ENCODE results near the gene SATB1. TPM values are rescaled to one million over a fixed set of nuclear protein-coding genes. Genes with fewer than 3 reads are reported as not detected.
A peak's percentile ranks its signal among the peaks of the same experiment; 100 is the strongest.

Gene SATB1
- total and polyA plus RNA-seq, 8 donors, result 7.7 to 168 (median 54.5) TPM

GRCh38 chr3:18419232-18419631 is 5.9 kb downstream of the SATB1 start:
- Histone ChIP-seq H3K27me3 (no peaks in the 10 kb centered on the region), H3K4me3 (no peak overlapping the region), H3K36me3 (peaks cover 8 to 45% (median 41%) of the 10 kb centered on the region in 4 donors), H3K9me3 (no peaks in the 10 kb centered on the region), H3K4me1 (peaks cover 5 to 40% (median 23%) of the 10 kb centered on the region in 4 donors), H3K27ac (peak overlapping the region in 1 of 5 donors; percentile 30)
- TF ChIP-seq CTCF (IDR thresholded peaks at IDR 0.05), result no peak
- TF ChIP-seq POLR2A (IDR thresholded peaks at IDR 0.05), result no peak
- TF ChIP-seq POLR2AphosphoS5 (IDR thresholded peaks at IDR 0.05), result no peak
- TF ChIP-seq EP300 (IDR thresholded peaks at IDR 0.05), result no peak
- WGBS, 5 donors, result 41 to 56% (median 52%) methylated on average over 4 of the region's 4 CpGs
- DNase-seq, result peak in 1 of 2 donors; percentile 37
- intact Hi-C loops (cut with DNase I; ENCODE audit: low total_unique reads), result no loop called here

- TF ChIP-seq POLR2A (IDR thresholded peaks at IDR 0.05) (no peak), EP300 (IDR thresholded peaks at IDR 0.05) (no peak), POLR2AphosphoS5 (IDR thresholded peaks at IDR 0.05) (no peak), CTCF (IDR thresholded peaks at IDR 0.05) (no peak)
- Histone ChIP-seq H3K27ac (no peak overlapping the region), H3K36me3 (peaks cover 8 to 56% (median 49%) of the 10 kb centered on the region in 4 donors), H3K4me1 (peaks cover 3 to 38% (median 18%) of the 10 kb centered on the region in 4 donors), H3K9me3 (no peaks in the 10 kb centered on the region), H3K27me3 (no peaks in the 10 kb centered on the region), H3K4me3 (no peak overlapping the region)
- no peak for DNase-seq
- intact Hi-C loops (cut with DNase I; ENCODE audit: low total_unique reads), result no loop called here
- WGBS, 5 donors, result 87 to 91% (median 87%) methylated on average over 10 of the region's 10 CpGs
These were observed 7.1 kb downstream of the SATB1 start for GRCh38 chr3:18417904-18418572.

GRCh38 chr3:18416332-18416731 is 8.8 kb downstream of the SATB1 start:
- no peak for TF ChIP-seq POLR2A (IDR thresholded peaks at IDR 0.05)
- no peak for TF ChIP-seq EP300 (IDR thresholded peaks at IDR 0.05)
- no peak for TF ChIP-seq CTCF (IDR thresholded peaks at IDR 0.05)
- no peak for TF ChIP-seq POLR2AphosphoS5 (IDR thresholded peaks at IDR 0.05)
- H3K36me3 ChIP-seq, result peaks cover 8 to 68% (median 59%) of the 10 kb centered on the region in 4 donors
- H3K27me3 ChIP-seq, result no peaks in the 10 kb centered on the region
- H3K4me3 ChIP-seq, result no peak overlapping the region
- H3K27ac ChIP-seq, result no peak overlapping the region
- H3K4me1 ChIP-seq, result peaks cover 0 to 26% (median 9%) of the 10 kb centered on the region in 4 donors
- DNase-seq, result no peak
- WGBS, 5 donors, result 64 to 84% (median 70%) methylated on average over 3 of the region's 3 CpGs
- intact Hi-C loops (cut with DNase I; ENCODE audit: low total_unique reads), result no loop called here
- H3K9me3 ChIP-seq, result no peaks in the 10 kb centered on the region

GRCh38 chr3:18415839-18416238 is 9.3 kb downstream of the SATB1 start:
- Histone ChIP-seq H3K27me3 (no peaks in the 10 kb centered on the region), H3K27ac (no peak overlapping the region), H3K9me3 (no peaks in the 10 kb centered on the region), H3K4me1 (peaks cover 0 to 26% (median 9%) of the 10 kb centered on the region in 4 donors), H3K36me3 (peaks cover 8 to 70% (median 60%) of the 10 kb centered on the region in 4 donors), H3K4me3 (no peak overlapping the region)
- intact Hi-C loops (cut with DNase I; ENCODE audit: low total_unique reads), result no loop called here
- WGBS, 5 donors, result 81 to 92% (median 89%) methylated on average over 3 of the region's 3 CpGs
- DNase-seq, result no peak
- TF ChIP-seq EP300 (IDR thresholded peaks at IDR 0.05) (no peak), POLR2AphosphoS5 (IDR thresholded peaks at IDR 0.05) (no peak), POLR2A (IDR thresholded peaks at IDR 0.05) (no peak), CTCF (IDR thresholded peaks at IDR 0.05) (no peak)
